Stimulated activated CD4-positive, alpha-beta T cell treated with anti-CD3 and anti-CD28 coated beads, Interleukin-12 subunit alpha, Interleukin-12 subunit beta, amount 100 ng/mL, for 48 hours (primary cell): ENCODE results near the gene SMARCA2.

Experiments used
- DNase-seq, 3 donors: peaks; one replicate each; pipeline ENCODE4 v3.0.0-alpha.2; 2020; ENCODE audit warnings: low read depth in 2 of 3, low spot score in 1 of 3

The SMARCA2 gene

DNA sequence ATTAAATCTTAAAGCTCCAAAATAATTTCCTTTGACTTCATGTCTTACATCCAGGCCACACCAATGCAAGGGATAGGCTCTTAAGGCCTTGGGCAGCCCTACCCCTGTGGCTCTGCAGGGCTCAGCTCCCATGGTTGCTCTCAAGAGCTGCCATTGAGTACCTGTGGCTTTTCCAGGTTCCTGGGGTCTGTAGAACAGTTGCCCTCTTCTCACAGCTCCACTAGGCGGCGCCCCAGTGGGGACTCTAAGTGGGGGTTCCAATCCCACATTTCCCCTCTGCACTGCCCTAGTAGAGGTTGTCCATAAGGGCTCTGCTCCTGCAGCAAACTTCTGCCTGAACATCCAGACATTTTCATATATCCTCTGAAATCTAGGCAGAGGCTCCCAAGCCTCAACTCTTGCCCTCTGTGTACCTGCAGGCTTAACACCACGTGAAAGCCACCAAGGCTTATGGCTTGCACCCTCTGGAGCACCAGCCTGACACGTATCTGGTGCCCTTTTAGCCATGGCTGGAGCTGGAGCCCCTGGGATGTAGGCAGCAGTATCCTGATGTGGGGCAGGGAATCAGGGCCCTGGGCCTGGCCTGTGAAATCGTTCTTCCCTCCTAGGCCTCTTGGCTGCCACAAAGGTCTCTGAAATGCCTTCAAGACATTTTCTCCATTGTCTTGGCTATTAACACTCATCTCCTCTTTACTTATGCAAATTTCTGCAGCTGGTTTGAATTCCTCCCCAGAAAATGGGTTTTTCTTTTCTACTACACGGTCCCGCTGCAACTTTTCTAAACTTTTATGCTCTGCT, 185.1 kb downstream of the SMARCA2 start:
- DNase-seq, result no peak

GRCh38 chr9:2208465-2208864, 193.3 kb downstream of the SMARCA2 start:
- no peak for DNase-seq

GRCh38 chr9:2208991-2209390, 193.8 kb downstream of the SMARCA2 start:
- DNase-seq, result no peak

GRCh38 chr9:2209400-2209799, 194.3 kb downstream of the SMARCA2 start:
- DNase-seq, result no peak

DNA sequence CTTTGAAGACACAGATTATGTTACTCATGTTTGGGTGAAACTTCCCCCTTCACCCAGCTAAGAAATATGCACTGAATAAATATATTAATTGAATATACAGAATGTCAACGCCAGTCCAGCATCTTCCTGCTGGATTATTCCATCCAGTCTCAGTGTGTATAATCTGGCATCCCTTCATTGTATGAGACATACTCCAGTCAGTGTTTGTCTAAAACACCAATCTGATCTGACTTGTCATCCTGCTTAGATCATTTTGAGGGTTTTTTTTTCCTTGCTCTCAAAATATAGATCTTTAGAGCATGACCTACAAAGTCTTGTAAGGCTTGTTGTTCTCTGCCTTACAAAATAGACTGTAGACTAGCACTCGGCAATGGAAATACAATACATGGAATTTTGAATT, 195.1 kb downstream of the SMARCA2 start:
- no peak for DNase-seq

DNA sequence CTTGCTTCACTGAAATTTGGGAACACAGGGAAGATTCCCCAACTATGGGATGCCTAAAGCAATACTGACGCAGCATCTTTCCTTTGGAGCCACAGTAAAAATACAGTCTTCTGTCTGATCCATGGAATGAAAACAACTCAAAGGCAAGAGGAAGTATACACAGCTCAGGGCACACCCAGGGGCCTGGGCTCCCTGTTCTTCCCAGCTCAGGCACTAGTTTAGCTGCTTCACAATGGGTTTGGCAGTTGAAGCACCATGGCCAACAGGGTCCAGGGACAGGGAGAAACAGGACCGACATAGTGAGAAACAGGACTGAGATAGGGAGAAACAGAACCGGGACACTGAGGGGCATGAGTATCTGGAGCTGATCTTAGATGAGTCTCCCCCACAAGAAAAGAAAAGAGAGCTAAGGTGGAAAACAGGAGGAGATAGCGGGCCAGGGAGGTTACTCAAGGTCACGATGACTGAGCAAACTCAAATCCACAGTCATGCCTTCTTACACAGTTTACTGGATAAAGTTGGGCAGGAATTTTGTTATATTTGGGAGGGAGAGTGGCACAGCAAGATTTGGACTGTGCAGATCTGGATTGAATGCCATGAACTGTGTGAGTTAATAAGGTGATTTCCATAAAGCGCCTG, 198.8 kb downstream of the SMARCA2 start:
- DNase-seq, result no peak

GRCh38 chr9:2214707-2215106, 199.6 kb downstream of the SMARCA2 start:
- DNase-seq, result no peak

GRCh38 chr9:2215921-2216441, 200.8 kb downstream of the SMARCA2 start:
- no peak for DNase-seq

DNA sequence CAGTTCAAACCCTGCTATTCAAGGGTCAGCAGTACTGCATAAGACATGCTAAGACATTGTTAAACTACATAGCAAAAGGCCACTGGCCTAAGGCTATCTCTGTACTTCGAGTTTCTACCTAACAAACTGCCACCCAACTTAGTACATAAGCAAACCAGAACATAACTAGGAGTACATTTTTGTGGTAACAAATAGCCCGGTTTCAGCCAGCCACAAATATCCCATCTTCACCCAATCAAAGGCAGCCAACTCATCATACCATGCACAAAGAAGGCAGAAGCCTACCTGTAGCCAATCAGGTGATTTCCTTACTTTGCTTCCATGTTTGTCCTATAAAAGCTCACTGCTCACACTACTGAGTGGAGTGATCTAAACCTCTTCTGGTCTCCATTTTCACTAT, 201.4 kb downstream of the SMARCA2 start:
- no peak for DNase-seq

DNA sequence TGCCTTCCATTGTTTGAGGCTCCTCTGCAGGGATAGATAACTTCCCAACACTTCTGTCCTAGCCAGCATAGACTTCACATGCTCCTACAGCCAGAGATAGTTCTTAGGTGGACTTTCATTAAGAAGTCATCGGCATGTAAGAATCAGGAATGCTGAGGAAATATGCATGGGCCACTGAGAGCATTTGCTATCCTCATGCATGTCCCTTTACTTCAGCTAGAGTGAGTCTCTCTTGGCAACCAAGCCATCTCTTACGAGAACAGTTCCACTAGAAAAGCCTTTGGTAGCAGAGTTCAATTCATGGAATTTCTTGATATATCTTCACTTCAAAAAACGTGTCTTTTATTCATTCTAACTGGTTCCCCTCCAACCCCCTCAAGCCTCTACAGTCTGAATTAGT, 202.4 kb downstream of the SMARCA2 start:
- no peak for DNase-seq

- no peak for DNase-seq
These were observed 204.9 kb downstream of the SMARCA2 start for GRCh38 chr9:2220036-2220435.

DNA sequence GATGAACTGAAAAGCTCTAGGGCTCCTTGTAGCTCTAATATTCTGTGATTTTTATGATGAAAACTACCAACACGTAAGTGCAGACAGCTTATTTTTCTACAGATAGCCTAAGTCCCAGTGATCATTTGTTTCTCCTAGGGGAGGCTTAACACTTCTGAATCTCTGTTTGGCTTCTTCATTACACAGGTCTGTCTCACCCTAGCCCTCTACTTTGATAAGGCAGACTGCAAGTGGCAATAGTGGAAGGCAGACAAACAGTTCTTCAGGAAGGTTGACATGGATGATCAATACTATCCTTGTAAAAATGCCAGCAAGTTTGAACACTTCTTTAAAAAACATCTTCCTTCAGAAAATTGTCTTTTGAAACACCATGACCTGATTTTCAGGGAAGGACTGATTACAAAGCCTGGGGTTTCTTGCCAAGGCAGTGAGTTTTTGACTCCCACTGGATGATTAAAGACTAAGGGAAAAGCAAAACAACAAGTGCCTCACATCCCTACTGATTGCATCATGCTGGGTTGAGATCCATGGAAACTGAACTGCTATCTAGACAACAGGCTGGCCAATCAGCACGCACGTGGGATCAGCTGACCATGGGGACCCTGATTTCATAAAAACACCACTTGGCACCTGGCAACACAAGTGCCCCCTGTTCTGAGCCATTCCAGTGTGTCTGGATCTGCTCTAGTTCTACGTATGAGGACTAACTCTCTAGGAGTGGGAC, 212.2 kb downstream of the SMARCA2 start:
- DNase-seq, result no peak

- DNase-seq, result no peak
These were observed 213.0 kb downstream of the SMARCA2 start for GRCh38 chr9:2228132-2228531.

- DNase-seq, result no peak
These were observed 213.5 kb downstream of the SMARCA2 start for GRCh38 chr9:2228641-2229040.

GRCh38 chr9:2229109-2229721, 214.1 kb downstream of the SMARCA2 start:
- no peak for DNase-seq

DNA sequence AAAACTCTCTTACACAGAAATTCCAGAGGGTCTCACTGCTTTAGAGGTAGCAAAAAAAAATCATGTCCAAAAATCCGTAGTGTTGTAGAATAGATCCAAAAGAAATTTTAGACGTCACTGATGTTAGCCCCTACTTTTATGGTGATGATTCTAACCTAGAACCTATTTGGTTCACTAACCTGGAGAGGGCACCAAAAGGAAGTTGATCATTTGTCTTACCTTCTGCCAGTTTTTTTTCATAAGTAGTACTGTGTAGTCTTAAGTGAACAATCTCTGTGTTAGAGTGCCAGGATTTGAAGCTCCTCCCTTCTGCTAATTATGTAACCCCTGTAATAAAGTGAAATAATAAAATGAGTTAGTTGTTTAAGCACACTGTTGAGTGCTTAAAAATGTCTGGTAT, 215.2 kb downstream of the SMARCA2 start:
- no peak for DNase-seq

- DNase-seq, result no peak
These were observed 216.0 kb downstream of the SMARCA2 start for GRCh38 chr9:2231101-2231500.

GRCh38 chr9:2231829-2232228, 216.7 kb downstream of the SMARCA2 start:
- DNase-seq, result no peak

DNA sequence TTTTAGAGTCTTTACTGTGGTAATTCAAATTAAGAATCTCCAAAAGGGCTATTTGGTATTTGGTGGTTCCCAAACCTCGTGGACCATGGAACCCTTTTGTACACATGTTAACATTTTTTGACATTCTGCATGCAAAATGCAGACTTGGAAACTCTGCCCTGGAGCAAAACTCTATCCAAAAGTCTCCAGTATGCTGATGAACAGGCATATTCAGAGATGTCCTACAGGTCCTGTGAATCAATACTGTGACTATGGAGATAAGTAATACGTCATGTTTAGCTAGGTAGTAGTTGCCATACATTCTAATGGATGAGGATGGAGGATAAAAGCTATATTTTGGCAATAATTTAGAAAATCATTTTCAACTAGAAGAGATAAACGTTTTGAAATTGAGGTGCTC, 218.1 kb downstream of the SMARCA2 start:
- DNase-seq, result no peak

- DNase-seq, result no peak
These were observed 219.3 kb downstream of the SMARCA2 start for GRCh38 chr9:2234371-2234893.

- no peak for DNase-seq
These were observed 220.5 kb downstream of the SMARCA2 start for GRCh38 chr9:2235623-2236022.
